HepG2 (cell line): ENCODE results near the gene BAZ2A. TPM values are rescaled to one million over a fixed set of nuclear protein-coding genes. Genes with fewer than 3 reads are reported as not detected.
"Not testable (repeated sequence)": the region's sequence is repeated elsewhere in the genome, so short reads cannot be mapped to it uniquely, and the experiment has no call there.

Experiments used
- ATAC-seq: fragments of 200-7000 bp; cut with Tn5 transposase; 3 replicates; pipeline ENCODE4 v1.9.1; 2020; ENCODE audit warnings: mild to moderate bottlenecking, moderate library complexity
- BruUV-seq: library from RNA; stranded (reverse); fragments of 400-500 nt; replicated peaks from 2 replicates; lab custom pipeline; 2021; lab: Mats Ljungman, UMichigan
- CTCF ChIA-PET: fragments of 300-600 bp; formaldehyde crosslinking; extraction: SDS; loops from one replicate; lab custom pipeline; 2021; ENCODE audit warnings: low total read pairs, inconsistent platforms, low intra/inter-chr PET ratio; lab: Yijun Ruan, JAX
- POLR2A ChIA-PET: fragments of 350-600 bp; sonication (Branson Sonifier 250); formaldehyde crosslinking; loops from one replicate; lab custom pipeline; 2020; ENCODE audit warnings: antibody characterized with exemption, inconsistent platforms; lab: Yijun Ruan, JAX
- DNase-seq: peaks from one replicate; pipeline ENCODE4 v3.0.0-alpha.2; 2015; ENCODE audit warnings: low spot score
- FAIRE-seq: peaks from 3 replicates; lab custom pipeline; 2011; peaks lifted over from hg19 to GRCh38; lab: Jason Lieb, UNC
- H2AFZ ChIP-seq: one replicate; pipeline ENCODE4 v1.6.1; 2011; ENCODE audit warnings: low read length, inconsistent platforms
- H3K27ac ChIP-seq: fragments of 300-600 bp; 3 replicates; pipeline ENCODE4 v1.8.0; 2011; ENCODE audit warnings: mixed run types, mild to moderate bottlenecking, mixed read lengths, low read length, inconsistent platforms; ENCODE audit not compliant: insufficient read depth; ENCODE audit errors: extremely low read length
- H3K27me3 ChIP-seq, 2 experiments: fragments of 200-600 bp in 1 of 2; 2 replicates in 1 of 2; 3 replicates in 1 of 2; pipeline versions ENCODE4 v1.6.0 to v1.8.0; 2011; ENCODE audit warnings: low read length in 2 of 2, mild to moderate bottlenecking in 2 of 2, moderate library complexity in 2 of 2, inconsistent platforms in 1 of 2; ENCODE audit not compliant: insufficient read depth in 2 of 2, control insufficient read depth in 1 of 2
- H3K36me3 ChIP-seq, 2 experiments: fragments of 200-600 bp in 1 of 2; replicated peaks in 1 of 2; 2 replicates in 1 of 2; 3 replicates in 1 of 2; pipeline versions ENCODE4 v1.5.1 to v1.8.0; 2011; ENCODE audit warnings: low read length in 2 of 2, inconsistent platforms in 1 of 2; ENCODE audit not compliant: insufficient read depth in 2 of 2, control insufficient read depth in 1 of 2
- H3K4me1 ChIP-seq: 2 replicates; pipeline ENCODE4 v1.5.1; 2012; ENCODE audit warnings: low read length, inconsistent platforms; ENCODE audit not compliant: insufficient read depth
- H3K4me2 ChIP-seq: 2 replicates; pipeline ENCODE4 v1.6.0; 2011; ENCODE audit warnings: low read depth, low read length, inconsistent platforms
- H3K4me3 ChIP-seq, 3 experiments: fragments of 200-600 bp in 1 of 3; sonication (generic), shearing (Covaris generic) in 1 of 3; replicated peaks in 1 of 3; 2 replicates each; pipeline ENCODE4 v1.5.1; 2011 to 2016; ENCODE audit warnings: low read length in 3 of 3, inconsistent platforms in 2 of 3, low read depth in 2 of 3, mild to moderate bottlenecking in 2 of 3, control low read depth in 1 of 3, mixed read lengths in 1 of 3; ENCODE audit not compliant: insufficient read depth in 1 of 3
- H3K79me2 ChIP-seq: one replicate; pipeline ENCODE4 v1.6.1; 2011; ENCODE audit warnings: low read length, inconsistent platforms; ENCODE audit not compliant: insufficient read depth
- H3K9ac ChIP-seq: 2 replicates; pipeline ENCODE4 v1.6.0; 2011; ENCODE audit warnings: mild to moderate bottlenecking, low read depth, low read length, inconsistent platforms; ENCODE audit not compliant: insufficient read depth
- H3K9me3 ChIP-seq: 2 replicates; pipeline ENCODE4 v1.5.1; 2012; ENCODE audit warnings: mild to moderate bottlenecking, low read length
- H4K20me1 ChIP-seq: 2 replicates; pipeline ENCODE4 v1.6.0; 2011; ENCODE audit warnings: inconsistent platforms, mild to moderate bottlenecking, low read length, moderate library complexity; ENCODE audit not compliant: insufficient read depth
- DPF2 ChIP-seq: sonication (generic); formaldehyde crosslinking; IDR thresholded peaks from 2 replicates; pipeline ENCODE4 v1.4.0; 2020; ENCODE audit warnings: mild to moderate bottlenecking, low read depth, missing genetic modification reagents, borderline replicate concordance
- ELF1 ChIP-seq: sonication (generic); formaldehyde crosslinking; IDR thresholded peaks from 2 replicates; pipeline ENCODE4 v1.4.0; 2020; ENCODE audit warnings: missing genetic modification reagents
- IRF9 ChIP-seq: sonication (generic); formaldehyde crosslinking; IDR thresholded peaks from 2 replicates; pipeline ENCODE4 v1.8.0; 2022; ENCODE audit warnings: missing genetic modification reagents, mild to moderate bottlenecking, borderline replicate concordance
- KDM2A ChIP-seq: sonication (generic); formaldehyde crosslinking; IDR thresholded peaks from 2 replicates; pipeline ENCODE4 v1.4.0; 2020; ENCODE audit warnings: low read depth, missing genetic modification reagents, borderline replicate concordance
- KLF16 ChIP-seq, 2 experiments: sonication (generic) in 1 of 2; formaldehyde crosslinking in 1 of 2; IDR thresholded peaks; 2 replicates each; pipeline versions ENCODE4 v1.6.1 to v1.8.0; 2016 to 2023; ENCODE audit warnings: missing genetic modification reagents in 2 of 2, missing compliant biosample characterization in 1 of 2
- SNAPC2 ChIP-seq: sonication (generic); formaldehyde crosslinking; IDR thresholded peaks from 2 replicates; pipeline ENCODE4 v1.8.1; 2022; ENCODE audit warnings: mild to moderate bottlenecking, missing genetic modification reagents
- SNRNP70 ChIP-seq: fragments of 200-400 bp; formaldehyde crosslinking; IDR thresholded peaks from 2 replicates; pipeline ENCODE4 v1.6.1; 2017; ENCODE audit warnings: mild to moderate bottlenecking, low read depth, low read length, moderate library complexity
- SP2 ChIP-seq: sonication (generic); formaldehyde crosslinking; IDR thresholded peaks from 2 replicates; pipeline ENCODE4 v1.5.1; 2020; ENCODE audit warnings: mild to moderate bottlenecking, missing genetic modification reagents
- ZNF251 ChIP-seq: sonication (generic); formaldehyde crosslinking; IDR thresholded peaks from 2 replicates; pipeline ENCODE4 v1.9.0; 2021; ENCODE audit warnings: mild to moderate bottlenecking, missing genetic modification reagents
- ZNF510 ChIP-seq: sonication (generic); formaldehyde crosslinking; IDR thresholded peaks from 2 replicates; pipeline ENCODE4 v1.4.0; 2020; ENCODE audit warnings: low read depth, mild to moderate bottlenecking, missing genetic modification reagents
- ZNF546 ChIP-seq: sonication (generic); formaldehyde crosslinking; conservative IDR thresholded peaks from 2 replicates; pipeline ENCODE4 v1.8.1; 2023; ENCODE audit warnings: mild to moderate bottlenecking, missing genetic modification reagents
- ZNF564 ChIP-seq: sonication (generic); formaldehyde crosslinking; IDR thresholded peaks from 2 replicates; pipeline ENCODE4 v1.8.1; 2023; ENCODE audit warnings: mild to moderate bottlenecking, missing genetic modification reagents
- ZNF761 ChIP-seq: sonication (generic); formaldehyde crosslinking; conservative IDR thresholded peaks from 2 replicates; pipeline ENCODE4 v1.4.0; 2020; ENCODE audit warnings: mild to moderate bottlenecking, missing genetic modification reagents
- ZNF775 ChIP-seq: sonication (generic); formaldehyde crosslinking; IDR thresholded peaks from 2 replicates; pipeline ENCODE4 v1.4.0; 2020; ENCODE audit warnings: missing genetic modification reagents, mild to moderate bottlenecking, moderate library complexity, borderline replicate concordance
- WGBS: methylation state at CpG from one replicate; pipeline ENCODE4 v1.1.6; 2017; ENCODE audit warnings: low lambda C conversion rate; 5-methylcytosine and 5-hydroxymethylcytosine counted together
- in situ Hi-C: cut with HindIII; loops from 2 replicates; pipeline ENCODE4 v1.10.0; 2017; ENCODE audit warnings: low pct_unique_long_range_greater_than_20kb; ENCODE audit not compliant: extremely low pct_ligation_motif_present
- intact Hi-C: fragments of 100-400 bp; cut with micrococcal nuclease; formaldehyde crosslinking; loops from one replicate; pipeline ENCODE4 v1.10.0; 2022; ENCODE audit not compliant: unreplicated experiment
- polyA plus RNA-seq, 8 experiments: library from polyadenylated mRNA; depleted of rRNA in 3 of 8; stranded (reverse) in 7 of 8; unstranded in 1 of 8; fragments of >200 nt; fragmentation: Illumina TruSeq in 4 of 8; extraction: Trizol in 4 of 8; gene quantifications; 2 replicates each; pipeline versions ENCODE4 v1.2.1 to v1.2.3, GENCODE V29; 2011 to 2016; ENCODE audit warnings: low read depth in 4 of 8, missing spikeins in 1 of 8, mixed read lengths in 1 of 8; ENCODE audit not compliant: insufficient read depth in 1 of 8
- total RNA-seq, 5 experiments: library from RNA; depleted of rRNA; stranded (reverse); fragments of >200 nt; fragmentation: Illumina TruSeq; extraction: Trizol; gene quantifications; 2 replicates each; pipeline ENCODE4 v1.2.3, GENCODE V29; 2016; ENCODE audit warnings: low read depth in 1 of 5

Gene BAZ2A
- total and polyA plus RNA-seq, 2 of the 13 experiments (the other 11 are each of a cell fraction or from before 2014, with no cell fraction given) = 21.8 to 73.5 TPM

GRCh38 chr12:56578983-56579546, 51.1 kb downstream of the BAZ2A start (continued):
- no peak for TF ChIP-seq IRF9 (CRISPR knock-in tag)
- no peak for TF ChIP-seq SNAPC2
- no peak for TF ChIP-seq ZNF564 (CRISPR knock-in tag)
- no peak for TF ChIP-seq KDM2A
- no peak for TF ChIP-seq ZNF510 (CRISPR knock-in tag)

GRCh38 chr12:56577248-56577647, 52.9 kb downstream of the BAZ2A start:
- intact Hi-C loops, H3K9me3 ChIP-seq, H3K79me2 ChIP-seq, H3K9ac ChIP-seq, H3K27me3 ChIP-seq, DNase-seq, H4K20me1 ChIP-seq, H3K4me3 ChIP-seq, ATAC-seq, BruUV-seq, FAIRE-seq, CTCF ChIA-PET, H3K36me3 ChIP-seq, POLR2A ChIA-PET, H3K4me2 ChIP-seq, H2AFZ ChIP-seq, H3K27ac ChIP-seq: not testable (repeated sequence)
- peaks cover 14% of the 10 kb centered on the region for H3K4me1 ChIP-seq
- in situ Hi-C loops = loop anchor here (10.0 kb wide), 1 partner anchor 62 kb away; no protein-coding TSS in a partner anchor
- 86% methylated on average over 7 of the region's 7 CpGs for WGBS

- WGBS = 67% methylated on average over 2 of the region's 2 CpGs
- POLR2A ChIA-PET = no interaction called here
- TF ChIP-seq ZNF775 (CRISPR knock-in tag) (no peak), SNRNP70 (no peak), ZNF761 (CRISPR knock-in tag) (no peak), SP2 (no peak), ZNF546 (CRISPR knock-in tag) (no peak), ELF1 (CRISPR knock-in tag) (no peak), KLF16 (CRISPR knock-in tag; IDR thresholded peaks at IDR 0.05) (no peak), DPF2 (CRISPR knock-in tag) (no peak), ZNF251 (no peak)
Measured at GRCh38 chr12:56574210-56574609, 55.9 kb downstream of the BAZ2A start.

More at GRCh38 chr12:56574210-56574609, 55.9 kb downstream of the BAZ2A start:
- H3K4me1 ChIP-seq = peaks cover 12% of the 10 kb centered on the region
- no peaks in the 10 kb centered on the region for H3K9me3 ChIP-seq
- H3K4me3 ChIP-seq = no peak overlapping the region
- H3K79me2 ChIP-seq = no peaks in the 10 kb centered on the region
- H3K9ac ChIP-seq = no peak overlapping the region
- FAIRE-seq = no peak
- H3K27me3 ChIP-seq = no peaks in the 10 kb centered on the region
- H4K20me1 ChIP-seq = no peaks in the 10 kb centered on the region
- intact Hi-C loops = no loop called here
- no peak overlapping the region for H3K4me2 ChIP-seq
- ATAC-seq = no peak
- no peak overlapping the region for H3K27ac ChIP-seq
- CTCF ChIA-PET = interaction anchor here (4.7 kb wide), 1 partner anchor 60 kb away, joined by 36 read pairs; no protein-coding TSS in a partner anchor
- in situ Hi-C loops = loop anchor here (10.0 kb wide), 1 partner anchor 59 kb away; no protein-coding TSS in a partner anchor
- no peak for DNase-seq
- H2AFZ ChIP-seq = no peak overlapping the region
- no TSS peak for BruUV-seq
- no peaks in the 10 kb centered on the region for H3K36me3 ChIP-seq
